GM04503 (cell line): Measurements from ENCODE around the gene ZSCAN26.

Experiments used
- DNase-seq: peaks from one replicate; pipeline ENCODE4 v3.0.0-alpha.2; 2012; ENCODE audit warnings: low read depth

The ZSCAN26 gene

GRCh38 chr6:28322661-28323060 is 55.7 kb downstream of the ZSCAN26 start:
- DNase-seq = no peak

- DNase-seq = no peak
Observed at GRCh38 chr6:28323813-28324424, 57.0 kb downstream of the ZSCAN26 start.

- DNase-seq = no peak
Observed at GRCh38 chr6:28326371-28326948, 59.5 kb downstream of the ZSCAN26 start.
